Measurements from ENCODE around the gene CAP1.

GRCh38 chr1:40114400-40114799 is 73.9 kb downstream of the CAP1 start:
- TF ChIP-seq POLR2A (IDR thresholded peaks at IDR 0.05; ENCODE audit: low read depth, low read length) (no peak), POLR2AphosphoS5 (IDR thresholded peaks at IDR 0.05; ENCODE audit: low read depth, low read length) (no peak)
